ENCODE data around the gene PCNX2. TPM values are rescaled to one million over a fixed set of nuclear protein-coding genes. Genes with fewer than 3 reads are reported as not detected.

Gene PCNX2
- total RNA-seq, 6 experiments from 2014 or later = 9.9 to 15.6 (median 13.5) TPM

DNA sequence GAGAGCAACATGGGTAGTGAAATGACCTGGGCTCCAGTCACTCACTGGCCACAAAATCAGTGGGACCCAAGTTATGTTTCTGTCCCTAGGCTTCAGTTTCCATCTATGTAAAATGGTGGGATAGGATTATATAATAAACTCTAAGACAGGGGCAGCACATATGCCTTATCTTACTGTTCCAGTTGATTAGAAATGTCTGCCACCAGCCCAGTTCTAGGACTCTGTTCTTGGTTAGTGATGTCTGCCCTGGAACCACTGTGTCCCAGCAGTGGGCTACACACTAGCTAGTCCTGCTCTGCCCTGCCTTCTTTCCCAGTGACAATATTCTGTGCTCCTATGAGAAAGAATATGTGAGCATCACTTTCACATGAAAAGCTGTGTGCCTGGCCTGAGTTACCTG, 138.3 kb downstream of the PCNX2 start:
- Mint-ChIP-seq H3K4me1 (ENCODE audit: low read depth) (no peaks in the 10 kb centered on the region), H3K36me3 (ENCODE audit: low read depth) (peaks cover 16% of the 10 kb centered on the region), H3K4me3 (no peak overlapping the region), H3K27ac (no peak overlapping the region), H3K27me3 (ENCODE audit: insufficient read depth) (no peaks in the 10 kb centered on the region), H3K9me3 (no peaks in the 10 kb centered on the region)
- no peak for DNase-seq
- TF ChIP-seq, protein P1, sequence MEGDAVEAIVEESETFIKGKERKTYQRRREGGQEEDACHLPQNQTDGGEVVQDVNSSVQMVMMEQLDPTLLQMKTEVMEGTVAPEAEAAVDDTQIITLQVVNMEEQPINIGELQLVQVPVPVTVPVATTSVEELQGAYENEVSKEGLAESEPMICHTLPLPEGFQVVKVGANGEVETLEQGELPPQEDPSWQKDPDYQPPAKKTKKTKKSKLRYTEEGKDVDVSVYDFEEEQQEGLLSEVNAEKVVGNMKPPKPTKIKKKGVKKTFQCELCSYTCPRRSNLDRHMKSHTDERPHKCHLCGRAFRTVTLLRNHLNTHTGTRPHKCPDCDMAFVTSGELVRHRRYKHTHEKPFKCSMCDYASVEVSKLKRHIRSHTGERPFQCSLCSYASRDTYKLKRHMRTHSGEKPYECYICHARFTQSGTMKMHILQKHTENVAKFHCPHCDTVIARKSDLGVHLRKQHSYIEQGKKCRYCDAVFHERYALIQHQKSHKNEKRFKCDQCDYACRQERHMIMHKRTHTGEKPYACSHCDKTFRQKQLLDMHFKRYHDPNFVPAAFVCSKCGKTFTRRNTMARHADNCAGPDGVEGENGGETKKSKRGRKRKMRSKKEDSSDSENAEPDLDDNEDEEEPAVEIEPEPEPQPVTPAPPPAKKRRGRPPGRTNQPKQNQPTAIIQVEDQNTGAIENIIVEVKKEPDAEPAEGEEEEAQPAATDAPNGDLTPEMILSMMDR (IDR thresholded peaks at IDR 0.05) = no peak

DNA sequence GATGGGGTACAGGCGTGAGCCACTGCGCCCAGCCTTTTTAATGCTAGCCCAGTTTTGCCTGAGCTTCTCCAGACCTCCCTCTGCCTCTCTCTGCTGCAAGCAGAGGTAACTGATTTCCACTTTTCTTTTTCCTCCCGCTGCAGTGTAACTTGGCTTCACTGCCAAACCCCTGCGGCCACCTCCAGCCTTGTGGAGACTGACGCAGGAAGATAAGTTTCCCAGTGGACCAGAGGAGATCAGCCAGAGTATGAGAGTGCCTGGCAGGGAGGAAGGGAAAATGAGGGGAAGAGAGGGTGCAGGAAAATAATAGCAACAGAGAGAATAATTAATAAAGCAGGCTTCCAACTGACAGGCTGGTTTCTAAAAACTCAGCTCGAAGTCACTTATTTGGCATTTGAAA, 143.7 kb downstream of the PCNX2 start:
- no peak for DNase-seq
- no peak overlapping the region for H3K27ac Mint-ChIP-seq
- TF ChIP-seq, protein P1 (IDR thresholded peaks at IDR 0.05) = no peak
- no peaks in the 10 kb centered on the region for H3K4me1 Mint-ChIP-seq (ENCODE audit: low read depth)
- H3K9me3 Mint-ChIP-seq = no peaks in the 10 kb centered on the region
- peaks cover 27% of the 10 kb centered on the region for H3K36me3 Mint-ChIP-seq (ENCODE audit: low read depth)
- H3K27me3 Mint-ChIP-seq (ENCODE audit: insufficient read depth) = no peaks in the 10 kb centered on the region
- H3K4me3 Mint-ChIP-seq = no peak overlapping the region

DNA sequence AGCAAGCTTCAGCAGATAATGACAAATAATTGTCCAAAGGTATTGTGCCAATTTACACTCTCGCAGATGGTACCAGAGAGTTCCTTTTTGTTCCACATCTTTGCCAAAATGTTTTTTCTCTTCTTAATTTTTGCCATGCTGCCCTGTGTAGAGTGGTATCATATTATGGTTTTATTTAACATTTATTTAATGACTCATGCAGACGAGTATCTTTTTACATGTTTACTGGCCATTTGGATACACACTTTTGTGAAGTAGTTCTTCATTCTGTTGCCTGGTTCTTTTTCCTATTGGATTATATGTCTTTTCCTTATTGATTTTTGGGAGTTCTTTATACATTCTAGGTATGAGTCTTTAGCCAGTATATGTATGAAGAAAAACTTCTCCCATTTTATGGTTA, 151.1 kb downstream of the PCNX2 start:
- no peaks in the 10 kb centered on the region for H3K9me3 Mint-ChIP-seq
- no peak overlapping the region for H3K4me3 Mint-ChIP-seq
- DNase-seq = no peak
- H3K36me3 Mint-ChIP-seq (ENCODE audit: low read depth) = peaks cover 10% of the 10 kb centered on the region
- H3K27me3 Mint-ChIP-seq (ENCODE audit: insufficient read depth) = no peaks in the 10 kb centered on the region
- TF ChIP-seq, protein P1 (IDR thresholded peaks at IDR 0.05) = no peak
- H3K4me1 Mint-ChIP-seq (ENCODE audit: low read depth) = no peaks in the 10 kb centered on the region
- H3K27ac Mint-ChIP-seq = no peak overlapping the region

DNA sequence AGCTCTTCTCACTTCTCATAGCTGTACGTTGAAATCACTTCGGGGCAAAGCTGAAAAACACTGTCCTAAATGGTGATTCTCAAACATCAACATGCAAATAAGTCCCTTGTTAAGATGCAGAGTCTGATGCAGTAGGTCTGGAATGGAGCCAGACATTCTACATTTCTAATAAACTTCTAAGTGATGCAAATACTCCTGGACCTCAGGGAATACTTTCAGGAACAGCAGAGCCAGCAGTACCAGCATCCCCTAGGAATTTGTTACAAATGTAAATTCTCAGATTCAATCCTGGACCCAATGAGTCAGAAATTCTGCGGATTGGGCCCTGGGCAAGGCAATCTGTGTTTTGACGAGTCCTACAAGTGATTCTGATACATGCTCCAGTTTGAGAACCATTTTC, 152.3 kb downstream of the PCNX2 start:
- Mint-ChIP-seq H3K27me3 (ENCODE audit: insufficient read depth) (no peaks in the 10 kb centered on the region), H3K4me1 (ENCODE audit: low read depth) (no peaks in the 10 kb centered on the region), H3K4me3 (no peak overlapping the region), H3K9me3 (no peaks in the 10 kb centered on the region), H3K27ac (no peak overlapping the region), H3K36me3 (ENCODE audit: low read depth) (peaks cover 10% of the 10 kb centered on the region; the same call in 1 of the 2 replicates)
- TF ChIP-seq, protein P1 (IDR thresholded peaks at IDR 0.05) = no peak
- no peak for DNase-seq

DNA sequence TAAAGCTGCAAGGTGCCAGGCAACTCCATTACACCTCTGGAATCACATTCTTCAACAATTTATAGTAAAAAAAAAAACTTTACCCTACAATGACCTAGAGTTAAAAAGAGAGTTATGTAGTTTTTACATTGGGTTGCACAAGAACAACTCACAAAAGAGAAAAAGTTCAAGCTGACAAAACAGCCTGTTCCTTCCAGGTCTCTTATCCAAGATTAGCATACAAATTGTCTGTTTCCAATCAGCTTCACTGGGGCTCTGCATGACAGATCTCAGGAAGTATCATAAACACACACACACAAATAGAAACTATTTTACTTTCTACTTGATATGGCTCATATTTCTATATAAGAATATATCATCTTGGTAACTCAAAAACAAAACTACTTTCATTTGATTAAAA, 154.6 kb downstream of the PCNX2 start:
- Mint-ChIP-seq H3K27ac (no peak overlapping the region), H3K4me1 (ENCODE audit: low read depth) (no peaks in the 10 kb centered on the region), H3K27me3 (ENCODE audit: insufficient read depth) (no peaks in the 10 kb centered on the region; the same call in 1 of the 2 replicates), H3K36me3 (ENCODE audit: low read depth) (peaks cover 13% of the 10 kb centered on the region; the same call in 1 of the 2 replicates), H3K9me3 (no peaks in the 10 kb centered on the region), H3K4me3 (no peak overlapping the region)
- DNase-seq = no peak
- TF ChIP-seq, protein P1 (IDR thresholded peaks at IDR 0.05) = no peak

DNA sequence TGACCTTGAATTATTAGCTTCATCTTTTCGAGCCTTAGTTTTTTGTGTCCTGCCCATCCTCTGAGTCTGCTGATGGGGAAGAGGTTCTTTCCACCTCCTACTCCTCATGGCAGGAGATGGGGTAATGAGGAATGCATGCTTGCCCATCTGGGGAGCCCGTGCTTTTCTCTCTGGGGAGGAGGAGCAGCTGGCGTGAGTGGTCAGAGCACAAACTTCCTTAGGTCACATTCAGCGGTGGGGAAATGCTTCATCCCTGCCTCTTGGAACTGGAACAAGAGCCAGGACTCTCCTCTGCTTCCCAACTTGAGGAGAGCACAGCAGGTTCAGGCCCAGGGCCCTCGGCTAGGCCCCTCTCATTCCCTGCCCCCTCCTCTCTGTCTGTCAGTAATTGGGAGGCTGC, 155.0 kb downstream of the PCNX2 start:
- no peak for DNase-seq
- H3K36me3 Mint-ChIP-seq (ENCODE audit: low read depth) = peaks cover 13% of the 10 kb centered on the region; the same call in 1 of the 2 replicates
- H3K4me3 Mint-ChIP-seq = no peak overlapping the region
- no peaks in the 10 kb centered on the region for H3K9me3 Mint-ChIP-seq
- H3K4me1 Mint-ChIP-seq (ENCODE audit: low read depth) = no peaks in the 10 kb centered on the region
- H3K27ac Mint-ChIP-seq = no peak overlapping the region
- no peaks in the 10 kb centered on the region; the same call in 1 of the 2 replicates for H3K27me3 Mint-ChIP-seq (ENCODE audit: insufficient read depth)
- TF ChIP-seq, protein P1 (IDR thresholded peaks at IDR 0.05) = no peak
